Keratinocyte (primary cell): ENCODE results near the gene VANGL2. TPM values are rescaled to one million over a fixed set of nuclear protein-coding genes. Genes with fewer than 3 reads are reported as not detected.

ENCODE experiments used
- DNase-seq: peaks from one replicate; pipeline ENCODE4 v3.0.0-alpha.2; 2011; ENCODE audit warnings: low read depth, missing footprints, low spot score
- FAIRE-seq: peaks from 2 replicates; lab custom pipeline; 2011; peaks lifted over from hg19 to GRCh38; lab: Jason Lieb, UNC
- H2AFZ ChIP-seq: 2 replicates; pipeline ENCODE4 v1.6.0; 2012; ENCODE audit warnings: low read length, control low read depth, inconsistent platforms; ENCODE audit not compliant: control insufficient read depth
- H3K27ac ChIP-seq: 2 replicates; pipeline ENCODE4 v1.5.1; 2011; ENCODE audit warnings: low read length; ENCODE audit not compliant: control insufficient read depth, insufficient read depth
- H3K27me3 ChIP-seq: 3 replicates; pipeline ENCODE4 v1.6.0; 2011; ENCODE audit warnings: low read length; ENCODE audit not compliant: control insufficient read depth, insufficient read depth; ENCODE audit errors: extremely low read depth
- H3K36me3 ChIP-seq, 2 experiments: 2 replicates in 1 of 2; 3 replicates in 1 of 2; pipeline ENCODE4 v1.5.1; 2011; ENCODE audit warnings: low read length in 2 of 2, mild to moderate bottlenecking in 1 of 2; ENCODE audit not compliant: control insufficient read depth in 2 of 2, insufficient read depth in 2 of 2; ENCODE audit errors: extremely low read depth in 1 of 2
- H3K4me1 ChIP-seq: 3 replicates; pipeline ENCODE4 v1.5.1; 2011; ENCODE audit warnings: low read length; ENCODE audit not compliant: control insufficient read depth, insufficient read depth; ENCODE audit errors: extremely low read depth
- H3K4me2 ChIP-seq: 3 replicates; pipeline ENCODE4 v1.6.0; 2011; ENCODE audit warnings: low read depth, low read length; ENCODE audit not compliant: control insufficient read depth, insufficient read depth; ENCODE audit errors: extremely low read depth
- H3K4me3 ChIP-seq, 3 experiments: fragments of 200-600 bp in 1 of 3; sonication (generic) in 1 of 3; 2 replicates in 2 of 3; 3 replicates in 1 of 3; pipeline ENCODE4 v1.5.1; 2011 to 2016; ENCODE audit warnings: low read length in 3 of 3, mild to moderate bottlenecking in 3 of 3, control low read depth in 2 of 3, inconsistent platforms in 1 of 3, low read depth in 1 of 3, mixed read lengths in 1 of 3, mixed run types in 1 of 3, moderate library complexity in 1 of 3; ENCODE audit not compliant: control insufficient read depth in 2 of 3, insufficient read depth in 2 of 3; ENCODE audit errors: extremely low read depth in 1 of 3
- H3K79me2 ChIP-seq: 2 replicates; pipeline ENCODE4 v1.6.0; 2012; ENCODE audit warnings: low read length; ENCODE audit not compliant: control insufficient read depth, insufficient read depth
- H3K9ac ChIP-seq: 3 replicates; pipeline ENCODE4 v1.6.0; 2011; ENCODE audit warnings: low read length; ENCODE audit not compliant: control insufficient read depth, insufficient read depth; ENCODE audit errors: extremely low read depth
- H3K9me1 ChIP-seq: 3 replicates; pipeline ENCODE4 v1.6.0; 2011; ENCODE audit warnings: low read length; ENCODE audit not compliant: control insufficient read depth, insufficient read depth; ENCODE audit errors: extremely low read depth
- H3K9me3 ChIP-seq: 2 replicates; pipeline ENCODE4 v1.5.1; 2012; ENCODE audit warnings: low read depth, low read length; ENCODE audit not compliant: control insufficient read depth
- H4K20me1 ChIP-seq: 3 replicates; pipeline ENCODE4 v1.6.0; 2011; ENCODE audit warnings: low read length; ENCODE audit not compliant: control insufficient read depth, insufficient read depth; ENCODE audit errors: extremely low read depth
- CTCF ChIP-seq, 3 experiments: IDR thresholded peaks in 1 of 3; conservative IDR thresholded peaks in 1 of 3; optimal IDR thresholded peaks in 1 of 3; 2 replicates in 2 of 3; 3 replicates in 1 of 3; pipeline versions ENCODE3 to v1.5.1; 2011; ENCODE audit warnings: low read length in 3 of 3, mild to moderate bottlenecking in 3 of 3, moderate library complexity in 2 of 3, control low read depth in 1 of 3, inconsistent platforms in 1 of 3; ENCODE audit not compliant: insufficient read depth in 2 of 3; ENCODE audit errors: extremely low read depth in 1 of 3
- EZH2 ChIP-seq: IDR thresholded peaks from one replicate; pipeline ENCODE4 v1.6.1; 2012; ENCODE audit warnings: inconsistent platforms, mild to moderate bottlenecking, low read length, moderate library complexity
- dilution Hi-C: fragments of 300-500 bp; cut with MboI; formaldehyde crosslinking; loops from one replicate; pipeline ENCODE4 v1.7.0; 2020; ENCODE audit warnings: low sequenced_read_pairs; ENCODE audit not compliant: extremely low pct_ligation_motif_present
- polyA plus RNA-seq, 5 experiments: library from polyadenylated mRNA; depleted of rRNA in 3 of 5; stranded (reverse) in 3 of 5; stranded (forward) in 1 of 5; unstranded in 1 of 5; fragments of >200 nt; gene quantifications; 1 replicate in 1 of 5; 2 replicates in 3 of 5; 3 replicates in 1 of 5; pipeline versions ENCODE4 v1.2.1 to v1.2.3, GENCODE V29; 2011 to 2012; ENCODE audit warnings: missing spikeins in 2 of 5, low read depth in 1 of 5, low replicate concordance in 1 of 5

VANGL2 gene
- polyA plus RNA-seq, 1 donor (not counting 4 experiments of a cell fraction or from before 2014, with no cell fraction given), result 10.9 TPM

GRCh38 chr1:160416369-160416768, 16.0 kb downstream of the VANGL2 start:
- FAIRE-seq, result peak; percentile 77
- dilution Hi-C loops, result no loop called here
- no peak for DNase-seq
- no peak overlapping the region for H3K27ac ChIP-seq
- no peak overlapping the region for H3K4me3 ChIP-seq
- no peaks in the 10 kb centered on the region for H4K20me1 ChIP-seq
- no peaks in the 10 kb centered on the region for H3K9me3 ChIP-seq
- no peaks in the 10 kb centered on the region for H3K27me3 ChIP-seq
- H3K9me1 ChIP-seq, result peaks cover 3% of the 10 kb centered on the region
- H3K36me3 ChIP-seq, result peaks cover 5 to 14% of the 10 kb centered on the region in 2 experiments
- TF ChIP-seq EZH2 (no peak), CTCF (optimal IDR thresholded peaks at IDR 0.05 in 1 of 3, IDR thresholded peaks at IDR 0.05 in 1 of 3, conservative IDR thresholded peaks at IDR 0.05 in 1 of 3; ENCODE audit: extremely low read depth in 1 of 3, insufficient read depth in 2 of 3, low read length in 3 of 3) (peak; percentile 75 to 89 (median 83))
- no peak overlapping the region for H3K9ac ChIP-seq
- H3K79me2 ChIP-seq, result no peaks in the 10 kb centered on the region
- H3K4me1 ChIP-seq, result peaks cover 12% of the 10 kb centered on the region
- no peak overlapping the region for H2AFZ ChIP-seq
- no peak overlapping the region for H3K4me2 ChIP-seq

GRCh38 chr1:160418483-160418882, 18.1 kb downstream of the VANGL2 start:
- Histone ChIP-seq H4K20me1 (no peaks in the 10 kb centered on the region), H3K79me2 (no peaks in the 10 kb centered on the region), H3K27me3 (no peaks in the 10 kb centered on the region), H3K9ac (no peak overlapping the region), H2AFZ (no peak overlapping the region), H3K4me3 (no peak overlapping the region), H3K27ac (no peak overlapping the region), H3K9me1 (peaks cover 3% of the 10 kb centered on the region), H3K4me1 (peaks cover 12% of the 10 kb centered on the region), H3K36me3 (peaks cover 9 to 16% of the 10 kb centered on the region in 2 experiments), H3K9me3 (no peaks in the 10 kb centered on the region), H3K4me2 (no peak overlapping the region)
- FAIRE-seq, result no peak
- no peak for DNase-seq
- TF ChIP-seq CTCF (optimal IDR thresholded peaks at IDR 0.05 in 1 of 3, IDR thresholded peaks at IDR 0.05 in 1 of 3, conservative IDR thresholded peaks at IDR 0.05 in 1 of 3; ENCODE audit: extremely low read depth in 1 of 3, insufficient read depth in 2 of 3, low read length in 3 of 3) (no peak), EZH2 (no peak)
- dilution Hi-C loops, result no loop called here
